NCI-H146 treated with DMSO at 0.1 percent for 48 hours (cell line): ENCODE results near the gene MTAP.

Experiments
- DNase-seq: peaks from one replicate; lab custom pipeline; 2025; ENCODE audit not compliant: unreplicated experiment; lab: John Stamatoyannopoulos, UW

The MTAP gene

DNA sequence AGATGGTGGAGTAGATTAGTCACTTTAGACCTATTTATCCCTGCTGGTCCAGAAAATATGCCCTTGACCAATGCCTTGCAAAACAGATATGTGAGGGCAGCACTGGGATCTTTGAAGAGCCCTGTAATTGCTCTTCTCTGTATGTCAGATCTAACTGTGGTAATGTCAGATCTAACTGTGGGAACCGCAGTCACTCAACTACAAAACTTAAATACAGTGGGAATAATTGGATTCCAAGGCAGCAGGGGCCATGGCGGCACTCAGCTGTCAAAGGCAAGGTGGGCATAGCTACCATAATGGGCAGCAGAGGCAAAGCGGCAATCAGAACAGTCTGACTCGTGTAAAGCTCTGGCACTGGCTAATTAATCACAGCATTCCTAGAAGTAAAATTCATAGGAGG lies 46.2 kb downstream of the MTAP start:
- DNase-seq = no peak

DNA sequence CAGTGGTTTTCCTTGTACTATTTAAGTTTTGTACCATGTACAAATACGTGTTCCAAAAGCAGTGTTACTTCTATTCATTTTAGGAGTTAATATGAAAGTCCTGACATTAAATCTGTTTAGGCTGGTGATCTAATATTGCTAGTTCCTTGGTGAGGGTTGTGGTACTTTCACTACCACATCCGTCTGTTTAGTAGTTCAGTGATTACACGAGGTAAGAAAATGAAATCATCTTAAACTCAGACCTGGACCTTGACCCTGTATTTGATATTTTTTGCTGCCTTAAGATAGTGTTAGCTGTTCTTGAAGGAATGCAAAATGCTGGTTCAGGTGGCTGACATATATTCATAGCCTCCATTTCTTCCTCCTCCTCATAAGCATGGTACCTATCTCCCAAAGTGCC lies 50.3 kb downstream of the MTAP start:
- no peak for DNase-seq

DNA sequence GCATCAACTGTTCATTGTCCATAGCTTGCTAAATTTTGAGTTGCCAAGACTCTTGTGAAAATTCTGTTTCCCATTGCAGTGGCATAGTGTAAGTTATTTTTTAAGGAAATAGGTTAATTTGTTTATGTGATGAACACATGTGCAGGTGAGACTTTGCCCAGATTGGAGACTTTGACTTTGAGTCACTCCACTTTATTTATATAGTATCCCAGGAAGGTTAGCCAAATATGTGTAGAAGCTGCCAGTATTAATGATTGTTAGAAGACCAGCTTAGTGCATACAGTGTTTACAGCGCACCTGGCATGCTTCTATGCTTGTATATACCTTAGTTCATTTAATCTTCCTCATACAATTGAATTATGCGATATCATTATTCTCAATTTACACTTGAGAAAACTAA lies 51.0 kb downstream of the MTAP start:
- DNase-seq = no peak

DNA sequence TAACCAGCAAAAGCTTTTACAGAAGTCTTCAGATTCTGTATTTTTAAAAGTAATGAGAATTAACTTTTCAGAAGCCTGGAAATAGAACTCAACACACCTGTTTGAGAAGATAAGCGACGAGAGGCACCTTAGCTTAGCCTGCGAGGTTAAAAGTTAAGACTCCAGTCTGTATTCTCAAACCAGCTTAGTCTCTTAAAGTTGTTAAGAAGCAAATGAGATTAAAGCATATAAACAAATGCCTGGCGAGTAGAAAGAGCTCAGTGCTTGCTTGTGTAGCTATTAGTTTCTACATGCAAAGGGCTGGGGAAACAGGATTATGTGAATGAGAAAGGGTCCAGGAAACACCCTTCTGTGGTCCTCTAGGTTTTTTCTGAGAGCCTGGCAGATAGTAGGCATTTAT lies 51.7 kb downstream of the MTAP start:
- no peak for DNase-seq

DNA sequence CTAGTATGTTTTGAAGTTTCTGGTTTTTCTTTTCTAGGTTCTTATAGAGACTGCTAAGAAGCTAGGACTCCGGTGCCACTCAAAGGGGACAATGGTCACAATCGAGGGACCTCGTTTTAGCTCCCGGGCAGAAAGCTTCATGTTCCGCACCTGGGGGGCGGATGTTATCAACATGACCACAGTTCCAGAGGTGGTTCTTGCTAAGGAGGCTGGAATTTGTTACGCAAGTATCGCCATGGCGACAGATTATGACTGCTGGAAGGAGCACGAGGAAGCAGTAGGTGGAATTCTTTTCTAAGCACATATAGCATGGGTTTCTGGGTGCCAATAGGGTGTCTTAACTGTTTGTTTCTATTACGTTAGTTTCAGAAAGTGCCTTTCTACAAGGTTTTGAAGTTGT lies 52.2 kb downstream of the MTAP start:
- DNase-seq = no peak

DNA sequence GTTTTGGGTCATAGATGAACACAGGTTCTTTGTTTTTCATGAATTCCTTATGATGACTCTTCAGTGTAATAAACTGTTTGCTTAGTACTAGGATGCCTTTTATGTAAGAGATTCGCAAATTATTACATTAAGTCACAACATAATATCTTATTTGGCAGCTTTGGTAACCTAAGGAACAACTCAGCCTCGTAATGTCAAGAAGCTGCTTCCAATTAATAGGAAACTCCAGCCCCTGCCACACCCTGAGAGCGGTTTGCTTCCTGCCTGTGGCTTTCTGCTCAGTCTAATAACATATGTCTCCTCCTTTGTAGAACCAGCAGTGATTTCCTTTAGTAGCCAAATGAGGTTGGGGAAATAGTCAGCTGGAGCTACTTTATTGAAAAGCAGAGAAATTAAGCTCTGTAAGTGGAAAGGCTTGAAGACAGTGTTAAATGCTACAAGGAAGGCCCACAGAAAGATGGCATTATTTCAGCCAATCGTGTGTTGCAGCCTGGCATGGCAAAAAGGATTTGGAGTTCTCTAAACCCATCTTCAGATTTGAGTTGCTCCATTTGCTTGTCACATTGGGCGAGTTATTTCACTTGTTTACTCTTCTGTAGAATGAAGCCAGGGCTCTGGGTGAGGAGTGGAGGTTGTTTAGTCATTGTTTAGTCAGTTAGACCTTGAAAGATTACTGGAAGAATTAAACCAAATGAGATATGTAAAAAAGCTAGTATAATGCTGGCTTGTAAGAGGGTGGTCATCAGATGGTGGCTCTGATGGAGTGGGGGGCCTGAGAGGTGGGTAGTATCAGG lies 54.1 kb downstream of the MTAP start:
- DNase-seq = no peak

DNA sequence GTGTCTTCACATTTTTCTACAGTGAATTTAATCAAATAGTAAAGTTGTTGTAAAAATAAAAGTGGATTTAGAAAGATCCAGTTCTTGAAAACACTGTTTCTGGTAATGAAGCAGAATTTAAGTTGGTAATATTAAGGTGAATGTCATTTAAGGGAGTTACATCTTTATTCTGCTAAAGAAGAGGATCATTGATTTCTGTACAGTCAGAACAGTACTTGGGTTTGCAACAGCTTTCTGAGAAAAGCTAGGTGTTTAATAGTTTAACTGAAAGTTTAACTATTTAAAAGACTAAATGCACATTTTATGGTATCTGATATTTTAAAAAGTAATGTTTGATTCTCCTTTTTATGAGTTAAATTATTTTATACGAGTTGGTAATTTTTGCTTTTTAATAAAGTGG lies 60.4 kb downstream of the MTAP start:
- DNase-seq = no peak

DNA sequence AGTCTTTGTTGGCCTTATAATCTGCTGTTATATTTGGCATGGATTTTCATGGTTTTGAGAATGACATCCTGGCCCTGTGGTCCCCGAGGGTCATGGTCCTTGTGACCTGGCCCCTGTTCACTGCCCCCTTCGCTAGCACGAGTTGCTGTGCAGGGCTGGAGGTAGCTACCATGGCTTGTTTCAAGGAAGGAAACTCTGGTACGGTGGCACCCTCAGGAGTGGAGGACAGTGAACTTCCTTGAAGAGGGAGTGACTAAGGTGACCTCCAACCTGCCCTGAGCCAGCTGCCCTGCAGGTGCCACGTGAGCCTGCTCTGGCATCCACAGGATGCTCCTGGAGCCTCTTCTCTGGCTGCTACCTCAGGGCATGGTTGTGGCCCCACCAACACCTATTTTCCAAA lies 62.1 kb downstream of the MTAP start:
- no peak for DNase-seq

DNA sequence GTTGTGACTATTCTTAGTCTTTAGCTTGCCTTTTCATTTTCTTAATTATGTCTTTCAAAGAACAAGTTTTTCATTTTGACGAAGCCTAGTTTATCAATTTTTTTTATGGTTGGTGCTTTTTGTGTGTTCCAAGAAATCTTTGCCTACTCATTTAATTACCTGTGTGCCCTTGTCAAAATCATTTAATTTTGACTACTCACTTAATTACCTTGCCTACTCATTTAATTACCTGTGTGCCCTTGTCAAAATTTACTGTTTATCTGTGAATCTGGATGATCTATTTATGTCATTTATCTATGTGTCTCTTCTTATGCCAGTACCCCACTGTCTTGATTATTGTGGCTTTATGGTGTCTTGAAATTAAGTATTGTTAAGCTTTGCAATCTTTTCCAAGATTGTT lies 63.9 kb downstream of the MTAP start:
- no peak for DNase-seq

DNA sequence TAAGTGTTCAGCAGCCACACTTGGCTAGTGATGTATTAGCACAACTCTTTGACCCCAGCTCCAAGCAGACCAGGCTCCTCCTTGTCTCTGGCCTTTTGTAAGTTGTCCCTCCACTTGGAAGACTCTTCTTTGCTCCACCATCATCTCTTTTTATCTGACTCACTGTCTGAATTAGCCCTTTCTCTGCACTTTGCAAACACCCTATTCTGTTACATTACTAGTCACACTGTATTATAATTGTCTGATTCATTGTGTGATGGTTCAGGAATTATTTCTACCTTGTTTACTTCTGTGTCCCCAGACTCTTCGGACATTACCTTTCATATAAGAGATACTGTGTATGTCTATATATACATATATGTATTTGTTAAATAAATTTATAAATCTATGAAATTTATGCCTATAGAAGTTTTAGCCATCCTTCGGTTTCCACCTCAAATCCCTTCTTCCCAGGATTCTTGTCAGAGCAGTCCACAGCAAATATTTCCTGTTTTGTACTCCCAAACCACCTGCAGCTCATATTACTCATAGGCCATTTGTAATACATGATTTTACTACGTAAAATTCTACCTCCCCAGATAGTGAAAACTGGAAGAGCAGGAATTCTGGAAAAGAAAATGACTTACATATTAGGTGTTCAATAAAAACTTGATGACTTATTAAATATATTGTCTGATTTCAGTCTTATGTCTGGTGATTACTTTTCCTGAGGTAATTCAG lies 69.0 kb downstream of the MTAP start:
- DNase-seq = no peak

DNA sequence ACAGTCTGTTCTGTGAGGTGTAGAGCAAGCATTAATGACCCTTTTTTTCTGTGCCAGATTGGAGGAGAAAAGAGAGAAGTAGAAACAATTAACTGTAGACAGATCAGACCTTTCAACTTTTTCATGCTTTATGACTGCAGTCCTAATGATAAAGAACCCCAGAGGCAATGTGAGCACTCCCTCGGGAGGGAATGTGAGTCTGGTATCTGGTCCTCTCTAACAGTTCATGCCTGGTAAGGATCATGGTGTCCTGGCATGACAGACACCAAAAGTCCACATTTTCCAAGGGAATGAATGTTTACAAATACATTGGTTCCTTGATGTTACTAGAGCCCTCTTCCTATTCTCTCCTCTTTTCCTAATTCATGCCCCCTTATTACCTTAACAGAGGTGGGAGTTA lies 70.3 kb downstream of the MTAP start:
- no peak for DNase-seq

DNA sequence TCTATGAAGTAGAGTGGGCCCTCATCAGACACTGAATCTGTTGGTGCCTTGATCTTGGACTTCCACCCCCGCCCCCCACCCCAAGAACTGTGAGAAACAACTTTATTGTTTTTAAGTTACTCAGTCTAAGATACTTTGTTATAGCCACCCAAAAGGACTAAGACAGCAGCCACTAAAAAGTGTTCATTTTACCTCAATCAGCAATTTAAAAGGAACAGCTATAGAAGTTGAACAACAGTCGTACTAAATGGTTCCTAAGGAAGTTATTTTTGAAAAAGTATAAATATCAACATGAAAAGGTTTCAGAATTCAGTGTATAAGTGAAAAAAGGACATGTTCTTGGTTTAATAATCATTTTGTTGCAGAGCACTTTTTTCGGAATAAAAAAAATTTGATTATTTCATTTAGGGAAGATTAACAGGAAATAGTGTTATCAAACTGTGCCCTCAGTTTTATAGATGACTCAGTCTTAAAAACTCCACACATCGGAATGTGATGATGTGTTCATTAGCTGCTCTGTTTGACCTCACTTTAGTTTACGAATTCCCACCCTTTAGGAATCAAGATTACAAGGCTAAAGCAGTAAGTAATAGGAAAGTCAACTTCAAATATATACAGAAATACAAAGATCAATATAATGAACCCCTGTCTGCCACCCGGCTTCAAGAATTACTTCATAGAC lies 71.2 kb downstream of the MTAP start:
- no peak for DNase-seq

DNA sequence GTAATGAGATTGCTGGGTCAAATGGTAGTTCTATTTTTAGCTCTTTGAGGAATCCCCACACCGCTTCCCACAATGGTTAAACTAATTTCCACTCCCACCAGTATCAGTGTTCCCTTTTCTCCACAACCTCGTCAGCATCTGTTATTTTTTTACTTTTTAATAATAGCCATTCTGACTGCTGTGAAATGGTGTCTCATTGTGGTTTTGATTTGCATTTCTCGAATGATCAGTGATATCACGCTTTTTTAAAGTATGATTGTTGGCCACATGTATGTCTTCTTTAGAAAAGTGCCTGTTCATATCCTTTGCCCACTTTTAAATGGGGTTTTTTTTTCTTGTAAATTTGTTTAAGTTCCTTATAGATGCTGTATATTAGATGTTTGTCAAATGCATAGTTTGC lies 73.5 kb downstream of the MTAP start:
- no peak for DNase-seq

DNA sequence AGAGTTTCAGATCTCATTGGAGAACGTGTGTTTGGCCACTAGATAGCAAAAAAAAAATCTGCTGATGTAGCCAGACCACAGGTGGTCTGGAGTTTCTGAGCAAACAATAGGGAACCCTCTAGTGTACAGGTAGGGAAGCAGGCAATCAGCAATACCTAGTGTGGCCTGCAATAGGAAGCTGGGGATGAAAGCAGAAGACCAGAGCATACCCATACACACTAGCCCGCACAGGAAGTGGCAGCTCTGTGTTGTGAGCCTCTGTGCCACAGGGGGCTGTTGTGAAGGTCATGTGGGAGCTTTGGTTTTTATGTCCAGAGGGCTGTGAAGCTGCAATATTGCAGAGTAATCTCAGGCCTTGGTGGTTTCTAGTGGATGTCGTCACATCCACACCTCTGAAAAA lies 81.2 kb downstream of the MTAP start:
- peak; percentile 5 for DNase-seq

DNA sequence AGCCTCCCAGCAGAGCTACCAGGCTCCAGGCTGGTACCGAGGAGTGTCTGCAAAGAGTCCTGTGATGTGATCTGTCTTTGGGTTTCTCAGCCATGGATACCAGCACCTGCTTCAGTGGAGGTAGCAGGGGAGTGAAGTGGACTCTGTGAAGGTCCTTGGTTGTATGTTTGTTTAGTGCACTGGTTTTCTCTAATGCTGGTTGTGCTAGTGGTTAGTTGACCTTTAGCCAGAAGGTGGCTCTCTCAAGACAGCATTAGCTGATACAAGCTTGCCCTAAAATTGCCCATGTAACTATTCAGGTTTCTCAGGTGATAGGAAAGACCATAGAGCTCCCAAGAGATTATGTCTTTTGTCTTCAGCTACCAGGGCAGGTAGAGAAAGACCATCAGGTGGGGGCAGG lies 87.2 kb downstream of the MTAP start:
- no peak for DNase-seq

DNA sequence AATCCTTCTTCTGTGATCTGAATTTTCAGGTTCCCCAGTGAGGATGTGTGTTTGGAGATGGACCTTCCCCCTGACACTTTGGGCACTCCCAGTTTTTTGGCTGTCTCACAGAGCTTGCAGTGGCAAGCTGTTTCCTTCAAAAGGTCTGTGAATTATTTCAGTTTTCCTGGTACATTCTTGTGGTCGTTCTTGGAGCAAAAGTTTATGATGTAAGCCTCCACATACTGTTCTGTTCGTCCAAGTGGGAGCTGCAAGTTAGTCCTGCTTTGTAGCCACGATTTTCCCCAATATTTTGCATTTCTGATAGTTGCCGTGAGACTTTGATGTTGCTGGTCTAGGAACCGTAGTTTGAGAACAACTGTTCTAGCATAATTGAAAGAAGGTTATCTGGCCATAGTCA lies 88.3 kb downstream of the MTAP start:
- no peak for DNase-seq

DNA sequence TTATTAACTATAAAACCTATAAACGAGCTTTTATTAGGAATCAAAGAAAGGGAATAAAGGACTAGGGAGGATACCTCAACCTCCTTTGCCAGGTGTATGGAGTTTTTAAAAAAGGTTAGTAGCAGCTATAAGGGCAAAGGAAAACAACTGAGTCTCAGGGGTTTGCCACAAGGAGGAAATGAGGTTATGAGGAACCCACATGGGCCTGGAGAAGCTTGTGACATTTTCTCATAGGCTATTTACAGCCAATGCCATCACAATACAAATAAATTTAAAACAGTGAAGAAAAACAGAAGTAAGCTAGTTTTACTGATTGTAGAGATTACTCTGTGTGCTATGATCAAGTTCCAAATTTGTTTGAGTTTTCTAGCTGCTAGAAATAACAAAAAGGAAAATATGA lies 99.1 kb downstream of the MTAP start:
- no peak for DNase-seq

DNA sequence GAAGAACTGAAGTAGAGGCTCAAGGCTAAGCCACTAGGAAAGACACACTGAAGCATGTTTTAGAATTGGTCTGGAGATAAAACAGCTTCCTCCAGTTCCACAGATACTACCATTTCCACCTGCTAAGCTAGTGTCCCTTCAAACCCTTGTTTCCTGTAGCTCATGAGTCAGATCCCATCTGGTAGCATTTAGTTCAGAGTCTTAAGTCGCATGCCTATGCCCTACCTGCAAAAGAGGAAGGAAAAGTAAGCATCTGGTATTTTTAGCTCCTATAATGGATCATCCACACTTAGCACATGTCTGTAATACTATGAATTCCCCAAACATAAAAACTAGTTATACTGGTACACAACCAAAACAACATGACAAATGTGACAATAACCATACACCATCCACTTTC lies 99.7 kb downstream of the MTAP start:
- no peak for DNase-seq

DNA sequence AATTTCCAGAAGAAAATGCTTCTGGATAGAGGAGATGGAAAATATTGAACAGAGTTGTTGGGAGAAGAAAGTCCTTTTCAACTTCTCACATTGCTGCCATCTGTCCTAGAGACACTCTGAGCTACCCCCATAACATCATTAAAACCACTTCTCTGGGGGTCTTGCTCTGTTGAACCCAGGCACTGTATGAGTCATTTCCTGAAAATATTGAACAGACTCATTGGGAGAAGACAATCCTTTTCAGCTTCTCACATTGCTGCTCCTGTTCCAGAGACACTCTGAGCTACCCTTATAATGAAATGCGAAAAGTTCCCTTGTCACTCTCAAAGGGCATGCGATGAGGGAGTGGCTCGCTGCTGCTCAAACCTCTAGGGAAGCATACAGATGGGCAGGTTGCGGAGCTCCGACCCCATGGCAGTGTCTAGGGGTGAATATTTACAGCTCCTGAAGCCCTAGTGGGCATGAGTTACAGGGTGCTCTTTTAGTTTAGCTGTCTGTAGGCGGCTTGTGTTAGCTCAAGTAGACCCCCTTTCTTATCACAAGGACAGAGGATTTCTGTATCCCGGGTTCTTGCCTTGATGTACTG lies 101.0 kb downstream of the MTAP start:
- DNase-seq = no peak

DNA sequence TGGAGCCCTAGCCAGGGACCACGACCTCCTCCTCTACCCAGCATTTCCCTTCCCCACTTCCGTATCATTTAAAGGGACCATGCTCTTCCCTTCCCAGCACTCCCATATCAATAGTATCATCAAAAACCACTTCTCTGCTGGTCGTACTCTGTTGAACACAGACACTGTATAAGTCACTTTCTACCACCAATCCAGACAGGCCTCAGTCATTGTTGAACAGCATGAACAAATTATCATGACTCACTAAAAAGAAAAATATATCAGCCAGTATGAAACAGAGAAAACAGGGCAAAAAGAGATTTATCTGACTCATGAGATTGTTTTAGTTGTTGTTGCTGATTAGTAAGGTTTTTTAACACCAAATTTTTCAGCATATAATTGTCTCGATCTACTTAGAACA lies 101.9 kb downstream of the MTAP start:
- no peak for DNase-seq

DNA sequence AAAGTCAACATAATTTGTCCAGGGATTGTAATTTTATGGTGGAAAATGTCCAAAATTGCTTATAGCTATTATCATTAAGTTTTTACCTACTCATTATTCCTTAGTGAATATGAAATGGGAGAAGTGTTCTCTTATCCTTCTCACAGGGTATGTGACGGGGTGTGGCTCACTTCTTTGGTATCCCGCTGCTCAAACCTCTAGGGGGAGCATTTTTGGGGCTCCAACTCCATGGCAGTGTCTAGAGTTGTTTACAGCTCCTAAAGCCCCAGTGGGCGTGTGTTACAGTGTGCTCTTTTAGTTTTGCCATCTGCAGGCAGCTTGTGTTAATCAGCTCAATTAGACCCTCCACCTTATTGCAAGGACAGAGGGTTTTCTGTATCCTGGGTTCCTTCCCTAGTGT lies 102.3 kb downstream of the MTAP start:
- no peak for DNase-seq

DNA sequence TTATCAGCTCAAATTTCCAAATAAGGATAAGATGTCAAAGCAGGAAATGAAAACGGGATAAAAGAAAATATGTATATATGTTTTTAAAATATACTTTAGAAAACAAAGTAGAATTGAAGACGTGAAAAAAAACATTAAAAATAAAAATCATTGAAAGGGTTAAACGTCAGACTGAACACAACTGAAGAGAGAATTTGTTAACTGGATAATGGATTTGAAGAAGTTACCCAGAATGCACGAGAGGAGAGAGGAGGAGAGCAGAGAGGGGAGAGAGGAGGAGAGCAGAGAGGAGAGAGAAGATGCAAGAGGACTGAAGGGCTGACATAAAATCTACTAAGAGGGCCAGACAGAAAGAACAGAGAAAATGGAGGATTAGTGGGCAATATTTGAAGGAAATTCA lies 103.8 kb downstream of the MTAP start:
- no peak for DNase-seq
